Measurements from ENCODE around the gene GRIP1.

The GRIP1 gene

GRCh38 chr12:66636771-66637170 lies 42.1 kb downstream of the GRIP1 start:
- H3K9ac ChIP-seq = no peak overlapping the region
- H3K4me2 ChIP-seq = no peak overlapping the region
- H3K27me3 ChIP-seq = no peaks in the 10 kb centered on the region
- H3K4me1 ChIP-seq = no peaks in the 10 kb centered on the region
- H3K9me3 ChIP-seq = no peaks in the 10 kb centered on the region
- H3K4me3 ChIP-seq = no peak overlapping the region
- H3K27ac ChIP-seq = no peak overlapping the region
- no peaks in the 10 kb centered on the region for H4K20me1 ChIP-seq
- no peak for TF ChIP-seq Cebpa-rat (IDR thresholded peaks at IDR 0.05)
- H3K36me3 ChIP-seq = no peaks in the 10 kb centered on the region

GRCh38 chr12:66633676-66634075 lies 45.2 kb downstream of the GRIP1 start:
- no peaks in the 10 kb centered on the region for H3K27me3 ChIP-seq
- H3K9me3 ChIP-seq = no peaks in the 10 kb centered on the region
- H3K36me3 ChIP-seq = no peaks in the 10 kb centered on the region
- H3K27ac ChIP-seq = no peak overlapping the region
- H3K9ac ChIP-seq = no peak overlapping the region
- H3K4me1 ChIP-seq = no peaks in the 10 kb centered on the region
- TF ChIP-seq Cebpa-rat (IDR thresholded peaks at IDR 0.05) = no peak
- H3K4me2 ChIP-seq = no peak overlapping the region
- no peak overlapping the region for H3K4me3 ChIP-seq
- H4K20me1 ChIP-seq = no peaks in the 10 kb centered on the region

DNA sequence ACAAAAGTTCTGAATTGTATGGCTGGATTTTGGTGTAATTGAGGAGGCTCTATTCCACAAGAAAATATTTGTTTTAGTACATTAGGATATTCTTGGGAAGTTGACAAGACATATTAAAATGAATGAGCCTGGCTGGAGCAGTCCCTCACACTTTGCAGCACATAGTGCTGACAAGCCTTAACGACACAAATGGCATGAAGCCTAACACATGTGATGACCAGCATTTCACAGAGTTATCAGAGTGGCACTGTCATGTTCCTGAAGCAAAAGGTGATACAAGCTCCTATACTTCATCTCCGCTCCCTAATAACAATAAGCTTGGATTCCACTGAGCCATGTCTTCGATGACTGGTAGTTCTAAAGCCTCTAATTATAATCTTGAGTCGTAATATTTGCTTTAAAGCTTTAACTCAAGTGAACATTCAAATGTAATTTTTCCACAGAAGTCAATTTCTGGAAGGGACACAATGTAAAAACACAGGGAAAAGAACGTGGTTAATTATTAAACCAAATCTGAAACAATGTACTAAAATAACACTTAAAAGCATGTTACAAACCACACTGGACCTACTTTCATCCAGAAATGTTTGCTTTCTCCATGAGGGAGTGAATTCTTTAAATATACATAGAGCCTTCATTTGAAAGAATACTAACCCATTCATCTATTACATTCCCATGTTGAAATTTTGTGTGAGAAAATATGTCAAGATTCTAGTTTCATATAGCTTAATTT lies 49.6 kb downstream of the GRIP1 start:
- no peaks in the 10 kb centered on the region for H3K27me3 ChIP-seq
- no peaks in the 10 kb centered on the region for H4K20me1 ChIP-seq
- peaks cover 14% of the 10 kb centered on the region; the same call in 1 of the 2 replicates for H3K4me1 ChIP-seq
- no peak overlapping the region for H3K4me2 ChIP-seq
- H3K4me3 ChIP-seq = no peak overlapping the region
- no peak overlapping the region for H3K27ac ChIP-seq
- no peak for TF ChIP-seq Cebpa-rat (IDR thresholded peaks at IDR 0.05)
- H3K36me3 ChIP-seq = no peaks in the 10 kb centered on the region
- H3K9ac ChIP-seq = no peak overlapping the region
- H3K9me3 ChIP-seq = no peaks in the 10 kb centered on the region

DNA sequence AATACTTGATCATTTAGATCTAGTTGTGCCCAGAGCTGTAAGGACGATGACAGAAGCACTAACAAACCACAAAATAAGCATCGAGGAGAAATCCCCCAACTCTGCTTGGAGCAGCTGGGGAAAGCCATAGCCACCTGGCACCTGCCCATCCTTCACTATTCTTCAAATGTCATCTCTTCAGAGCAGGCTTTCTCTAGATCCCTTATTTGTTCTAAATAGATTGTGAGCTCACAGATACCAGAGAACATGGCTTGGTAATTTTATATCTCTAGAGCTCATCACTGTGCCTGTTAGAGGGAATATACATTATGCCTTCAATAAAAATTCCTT lies 50.9 kb downstream of the GRIP1 start:
- no peaks in the 10 kb centered on the region for H4K20me1 ChIP-seq
- H3K9me3 ChIP-seq = no peaks in the 10 kb centered on the region
- no peak overlapping the region for H3K27ac ChIP-seq
- H3K4me2 ChIP-seq = peak overlapping the region; percentile 10; the same call in 1 of the 2 replicates
- H3K36me3 ChIP-seq = no peaks in the 10 kb centered on the region
- H3K27me3 ChIP-seq = no peaks in the 10 kb centered on the region
- TF ChIP-seq Cebpa-rat (IDR thresholded peaks at IDR 0.05) = no peak
- peaks cover 19% of the 10 kb centered on the region; the same call in 1 of the 2 replicates for H3K4me1 ChIP-seq
- H3K4me3 ChIP-seq = no peak overlapping the region
- no peak overlapping the region for H3K9ac ChIP-seq

GRCh38 chr12:66627270-66627987 lies 51.4 kb downstream of the GRIP1 start:
- H3K9me3 ChIP-seq = no peaks in the 10 kb centered on the region
- H3K27me3 ChIP-seq = no peaks in the 10 kb centered on the region
- no peak overlapping the region for H3K9ac ChIP-seq
- H3K4me3 ChIP-seq = no peak overlapping the region
- peaks cover 19% of the 10 kb centered on the region; the same call in 1 of the 2 replicates for H3K4me1 ChIP-seq
- no peak overlapping the region for H3K27ac ChIP-seq
- TF ChIP-seq Cebpa-rat (IDR thresholded peaks at IDR 0.05) = no peak
- no peaks in the 10 kb centered on the region for H3K36me3 ChIP-seq
- no peaks in the 10 kb centered on the region for H4K20me1 ChIP-seq
- H3K4me2 ChIP-seq = no peak overlapping the region

- no peak for TF ChIP-seq Cebpa-rat (IDR thresholded peaks at IDR 0.05)
- H3K9me3 ChIP-seq = no peaks in the 10 kb centered on the region
- H4K20me1 ChIP-seq = no peaks in the 10 kb centered on the region
- peaks cover 30% of the 10 kb centered on the region for H3K4me1 ChIP-seq
- H3K27me3 ChIP-seq = no peaks in the 10 kb centered on the region
- no peak overlapping the region for H3K9ac ChIP-seq
- no peak overlapping the region for H3K27ac ChIP-seq
- H3K4me3 ChIP-seq = no peak overlapping the region
- no peak overlapping the region for H3K4me2 ChIP-seq
- H3K36me3 ChIP-seq = no peaks in the 10 kb centered on the region
Measured at GRCh38 chr12:66624806-66625205, 54.1 kb downstream of the GRIP1 start.

DNA sequence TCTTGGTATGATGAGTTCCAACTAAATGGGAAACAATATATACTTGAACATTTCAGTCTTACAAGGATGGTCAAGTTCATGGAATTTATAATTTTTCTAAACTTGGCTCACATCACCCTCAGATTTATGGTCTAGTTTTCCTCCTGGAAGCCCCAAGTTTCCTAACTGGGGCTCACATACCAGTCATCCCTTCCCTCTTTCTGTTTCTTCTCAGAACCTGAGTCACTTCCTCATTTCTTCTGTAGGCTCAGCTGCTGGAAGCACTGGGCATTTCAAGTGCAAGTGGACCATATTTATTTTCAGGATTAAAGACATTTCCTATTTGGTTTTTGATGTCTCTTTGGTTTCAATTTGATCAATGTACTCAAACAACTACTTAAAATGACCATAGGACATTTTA lies 55.4 kb downstream of the GRIP1 start:
- Histone ChIP-seq H3K36me3 (no peaks in the 10 kb centered on the region), H3K4me3 (no peak overlapping the region), H3K4me1 (peaks cover 43% of the 10 kb centered on the region), H3K27ac (no peak overlapping the region), H3K9me3 (no peaks in the 10 kb centered on the region), H3K4me2 (no peak overlapping the region), H4K20me1 (no peaks in the 10 kb centered on the region), H3K27me3 (no peaks in the 10 kb centered on the region), H3K9ac (no peak overlapping the region)
- TF ChIP-seq Cebpa-rat (IDR thresholded peaks at IDR 0.05) = no peak

- peaks cover 65% of the 10 kb centered on the region for H3K4me1 ChIP-seq
- no peaks in the 10 kb centered on the region for H3K9me3 ChIP-seq
- no peak for TF ChIP-seq Cebpa-rat (IDR thresholded peaks at IDR 0.05)
- no peak overlapping the region for H3K27ac ChIP-seq
- H3K4me2 ChIP-seq = peak overlapping the region; percentile 15; the same call in 1 of the 2 replicates
- H3K9ac ChIP-seq = no peak overlapping the region
- no peaks in the 10 kb centered on the region for H3K36me3 ChIP-seq
- H3K27me3 ChIP-seq = no peaks in the 10 kb centered on the region
- H3K4me3 ChIP-seq = no peak overlapping the region
- no peaks in the 10 kb centered on the region for H4K20me1 ChIP-seq
Measured at GRCh38 chr12:66620688-66621087, 58.2 kb downstream of the GRIP1 start.

DNA sequence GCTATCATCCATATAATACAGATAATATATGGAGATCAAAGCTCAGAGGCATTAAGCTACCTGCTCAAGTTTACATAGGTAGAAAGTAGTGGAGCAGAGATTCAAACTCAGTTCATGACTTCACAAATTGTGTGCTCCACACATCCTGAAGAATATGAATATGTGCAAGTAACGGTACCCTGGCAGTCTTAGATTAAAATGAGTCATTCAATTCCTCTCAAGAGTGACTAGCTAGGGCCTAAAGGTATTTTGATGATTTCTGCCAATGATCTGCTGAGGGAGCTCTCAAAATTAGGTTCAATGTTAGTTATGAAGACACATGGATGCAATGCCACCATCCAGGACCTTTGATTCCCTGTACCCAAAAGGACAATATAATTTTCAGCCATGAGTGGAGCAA lies 58.9 kb downstream of the GRIP1 start:
- H3K4me1 ChIP-seq = peaks cover 70% of the 10 kb centered on the region
- H3K36me3 ChIP-seq = no peaks in the 10 kb centered on the region
- TF ChIP-seq Cebpa-rat (IDR thresholded peaks at IDR 0.05) = no peak
- H3K4me2 ChIP-seq = peak overlapping the region; percentile 15; the same call in 1 of the 2 replicates
- H3K27me3 ChIP-seq = no peaks in the 10 kb centered on the region
- H3K4me3 ChIP-seq = no peak overlapping the region
- no peaks in the 10 kb centered on the region for H4K20me1 ChIP-seq
- no peaks in the 10 kb centered on the region for H3K9me3 ChIP-seq
- H3K27ac ChIP-seq = no peak overlapping the region
- no peak overlapping the region for H3K9ac ChIP-seq

DNA sequence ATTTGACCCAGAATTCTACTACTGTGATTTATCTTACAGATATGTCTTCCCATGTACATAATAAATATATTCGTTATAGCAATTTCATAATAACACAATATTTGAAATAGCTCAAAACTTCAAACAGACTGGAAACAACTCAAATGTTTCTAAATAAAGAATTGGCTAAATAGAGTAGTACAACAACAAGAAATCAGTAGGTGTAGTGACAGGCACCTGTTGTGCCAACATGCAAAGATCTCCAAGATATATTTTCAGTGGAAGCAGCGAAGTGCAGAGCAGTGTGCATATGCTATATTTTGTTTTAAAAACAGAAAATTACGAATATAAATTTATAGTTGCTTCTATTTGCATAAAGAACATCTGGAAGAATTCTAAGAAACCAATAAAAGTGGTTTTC lies 60.9 kb downstream of the GRIP1 start:
- TF ChIP-seq Cebpa-rat (IDR thresholded peaks at IDR 0.05) = no peak
- no peaks in the 10 kb centered on the region for H3K9me3 ChIP-seq
- H3K27ac ChIP-seq = no peak overlapping the region
- H3K4me3 ChIP-seq = no peak overlapping the region
- H3K4me1 ChIP-seq = peaks cover 58% of the 10 kb centered on the region
- H3K36me3 ChIP-seq = no peaks in the 10 kb centered on the region
- H4K20me1 ChIP-seq = no peaks in the 10 kb centered on the region
- no peaks in the 10 kb centered on the region for H3K27me3 ChIP-seq
- H3K4me2 ChIP-seq = no peak overlapping the region
- no peak overlapping the region for H3K9ac ChIP-seq

All from BLaER1 (cell line).